ENCODE data around the gene TUBB3. TPM values are rescaled to one million over a fixed set of nuclear protein-coding genes. Genes with fewer than 3 reads are reported as not detected.
"Not testable (repeated sequence)": the region's sequence is repeated elsewhere in the genome, so short reads cannot be mapped to it uniquely, and the experiment has no call there.

The TUBB3 gene
- total RNA-seq, 4 donors from 2014 or later: 5.3 to 11.8 (median 9.1) TPM

DNA sequence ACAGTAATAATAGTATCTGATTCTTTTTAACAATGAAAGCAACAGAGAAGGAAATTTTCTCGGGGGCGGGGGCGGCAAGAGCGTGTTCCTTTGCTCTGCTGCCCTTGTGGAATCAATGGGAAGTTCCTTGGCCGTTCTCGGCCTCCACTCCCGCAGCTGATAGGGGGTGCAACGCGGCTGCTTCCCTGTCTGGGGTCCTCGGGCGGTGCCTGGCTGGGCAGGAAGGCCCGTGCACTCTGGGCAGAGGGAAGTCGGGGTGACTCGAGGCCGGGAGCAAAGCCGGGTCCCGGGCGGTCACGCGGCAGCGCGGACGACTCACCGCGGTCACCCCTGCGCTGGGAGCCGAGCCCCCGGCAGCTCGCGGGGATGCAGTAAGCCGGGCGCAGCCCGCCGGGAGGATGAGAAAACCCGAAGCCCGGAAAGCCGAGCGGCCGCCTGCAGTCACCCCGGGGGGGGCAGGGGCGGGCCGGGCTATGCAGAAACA lies 2.5 kb downstream of the TUBB3 start:
- WGBS, 2 donors (ENCODE audit: low coverage in 1 of 2): 0 to 9% methylated on average over 3 to 9 of the region's 42 CpGs
- H3K27me3 ChIP-seq: peaks cover 99% of the 10 kb centered on the region
- TF ChIP-seq POLR2A (IDR thresholded peaks at IDR 0.05) (no peak), EP300 (IDR thresholded peaks at IDR 0.05) (no peak), POLR2AphosphoS5 (IDR thresholded peaks at IDR 0.05) (no peak)
- TF ChIP-seq, protein P1, sequence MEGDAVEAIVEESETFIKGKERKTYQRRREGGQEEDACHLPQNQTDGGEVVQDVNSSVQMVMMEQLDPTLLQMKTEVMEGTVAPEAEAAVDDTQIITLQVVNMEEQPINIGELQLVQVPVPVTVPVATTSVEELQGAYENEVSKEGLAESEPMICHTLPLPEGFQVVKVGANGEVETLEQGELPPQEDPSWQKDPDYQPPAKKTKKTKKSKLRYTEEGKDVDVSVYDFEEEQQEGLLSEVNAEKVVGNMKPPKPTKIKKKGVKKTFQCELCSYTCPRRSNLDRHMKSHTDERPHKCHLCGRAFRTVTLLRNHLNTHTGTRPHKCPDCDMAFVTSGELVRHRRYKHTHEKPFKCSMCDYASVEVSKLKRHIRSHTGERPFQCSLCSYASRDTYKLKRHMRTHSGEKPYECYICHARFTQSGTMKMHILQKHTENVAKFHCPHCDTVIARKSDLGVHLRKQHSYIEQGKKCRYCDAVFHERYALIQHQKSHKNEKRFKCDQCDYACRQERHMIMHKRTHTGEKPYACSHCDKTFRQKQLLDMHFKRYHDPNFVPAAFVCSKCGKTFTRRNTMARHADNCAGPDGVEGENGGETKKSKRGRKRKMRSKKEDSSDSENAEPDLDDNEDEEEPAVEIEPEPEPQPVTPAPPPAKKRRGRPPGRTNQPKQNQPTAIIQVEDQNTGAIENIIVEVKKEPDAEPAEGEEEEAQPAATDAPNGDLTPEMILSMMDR (IDR thresholded peaks at IDR 0.05): no peak
- no peak overlapping the region for H3K27ac ChIP-seq
- peaks cover 0 to 58% (median 29%) of the 10 kb centered on the region in 3 donors for H3K4me1 ChIP-seq
- peak overlapping the region; percentile 13 to 50 for H3K4me3 ChIP-seq
- H3K36me3 ChIP-seq: no peaks in the 10 kb centered on the region
- no peaks in the 10 kb centered on the region for H3K9me3 ChIP-seq
- ATAC-seq: no peak

- Histone ChIP-seq H3K4me1 (peaks cover 0 to 4% (median 0%) of the 10 kb centered on the region in 3 donors), H3K9me3 (no peaks in the 10 kb centered on the region), H3K27ac (no peak overlapping the region), H3K27me3 (peaks cover 62% of the 10 kb centered on the region), H3K4me3 (no peak overlapping the region), H3K36me3 (no peaks in the 10 kb centered on the region)
- ATAC-seq: no peak
- TF ChIP-seq POLR2AphosphoS5 (IDR thresholded peaks at IDR 0.05) (no peak), EP300 (IDR thresholded peaks at IDR 0.05) (no peak), POLR2A (IDR thresholded peaks at IDR 0.05) (no peak)
- TF ChIP-seq, protein P1 (IDR thresholded peaks at IDR 0.05): no peak
- WGBS, 2 donors (ENCODE audit: low coverage in 1 of 2): 94% methylated on average over 9 of the region's 16 CpGs; no CpG with 5 or more reads in 1 of the 2 donors
These were observed 8.3 kb downstream of the TUBB3 start for GRCh38 chr16:89931305-89931896.

DNA sequence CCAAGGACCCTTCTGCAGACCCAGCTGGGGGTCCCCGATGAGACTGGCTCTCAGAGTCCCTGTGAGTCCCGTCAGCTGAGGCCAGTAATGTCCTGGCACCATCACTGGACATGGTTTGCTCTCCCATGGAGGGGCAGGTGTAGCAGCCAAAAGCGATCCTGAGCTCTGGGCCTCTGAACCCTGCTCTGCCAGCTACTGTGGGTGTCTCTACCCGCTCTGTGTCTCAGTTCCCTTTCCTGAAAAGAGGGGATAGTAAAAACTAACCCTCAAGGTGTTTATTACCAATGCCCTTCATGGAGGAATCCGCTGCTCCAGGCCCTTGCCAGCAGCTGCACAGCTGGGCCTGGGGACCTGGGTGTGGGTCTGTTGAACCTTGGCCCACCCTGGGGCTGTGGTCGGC lies 8.8 kb downstream of the TUBB3 start:
- WGBS, 2 donors (ENCODE audit: low coverage in 1 of 2): 94 to 100% methylated on average over 1 to 2 of the region's 6 CpGs
- Histone ChIP-seq H3K4me1 (no peaks in the 10 kb centered on the region), H3K9me3 (no peaks in the 10 kb centered on the region), H3K27me3 (peaks cover 56% of the 10 kb centered on the region), H3K27ac (no peak overlapping the region), H3K4me3 (no peak overlapping the region), H3K36me3 (no peaks in the 10 kb centered on the region)
- TF ChIP-seq POLR2A (IDR thresholded peaks at IDR 0.05) (no peak), EP300 (IDR thresholded peaks at IDR 0.05) (no peak), POLR2AphosphoS5 (IDR thresholded peaks at IDR 0.05) (no peak)
- TF ChIP-seq, protein P1 (IDR thresholded peaks at IDR 0.05): no peak
- no peak for ATAC-seq

DNA sequence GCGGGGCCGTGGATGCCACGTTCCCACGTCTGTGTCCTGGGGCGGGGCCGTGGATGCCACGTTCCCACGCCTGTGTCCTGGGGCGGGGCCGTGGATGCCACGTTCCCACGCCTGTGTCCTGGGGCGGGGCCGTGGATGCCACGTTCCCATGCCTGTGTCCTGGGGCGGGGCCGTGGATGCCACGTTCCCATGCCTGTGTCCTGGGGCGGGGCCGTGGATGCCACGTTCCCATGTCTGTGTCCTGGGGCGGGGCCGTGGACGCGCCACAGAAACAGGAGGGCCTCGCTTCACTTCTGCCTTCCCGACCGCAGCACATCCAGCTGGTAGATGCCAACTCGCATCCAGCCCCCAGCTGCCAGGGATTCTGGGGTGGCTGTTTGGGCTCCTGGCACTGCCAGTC lies 10.9 kb downstream of the TUBB3 start:
- not testable (repeated sequence) for H3K4me3 ChIP-seq, H3K27ac ChIP-seq, H3K9me3 ChIP-seq, H3K4me1 ChIP-seq, H3K36me3 ChIP-seq, ATAC-seq
- WGBS, 2 donors (ENCODE audit: low coverage in 1 of 2): no CpG with 5 or more reads among the region's 29 CpGs
- H3K27me3 ChIP-seq: peaks cover 47% of the 10 kb centered on the region

- Histone ChIP-seq H3K36me3 (no peaks in the 10 kb centered on the region), H3K27ac (no peak overlapping the region), H3K27me3 (peaks cover 38% of the 10 kb centered on the region), H3K4me3 (no peak overlapping the region), H3K4me1 (no peaks in the 10 kb centered on the region), H3K9me3 (no peaks in the 10 kb centered on the region)
- 89 to 92% methylated on average over 3 to 11 of the region's 61 CpGs for WGBS, 2 donors (ENCODE audit: low coverage in 1 of 2)
- TF ChIP-seq EP300 (IDR thresholded peaks at IDR 0.05): no peak
- TF ChIP-seq, protein P1 (IDR thresholded peaks at IDR 0.05): no peak
- ATAC-seq: no peak
These were observed 11.7 kb downstream of the TUBB3 start for GRCh38 chr16:89934611-89935553.

DNA sequence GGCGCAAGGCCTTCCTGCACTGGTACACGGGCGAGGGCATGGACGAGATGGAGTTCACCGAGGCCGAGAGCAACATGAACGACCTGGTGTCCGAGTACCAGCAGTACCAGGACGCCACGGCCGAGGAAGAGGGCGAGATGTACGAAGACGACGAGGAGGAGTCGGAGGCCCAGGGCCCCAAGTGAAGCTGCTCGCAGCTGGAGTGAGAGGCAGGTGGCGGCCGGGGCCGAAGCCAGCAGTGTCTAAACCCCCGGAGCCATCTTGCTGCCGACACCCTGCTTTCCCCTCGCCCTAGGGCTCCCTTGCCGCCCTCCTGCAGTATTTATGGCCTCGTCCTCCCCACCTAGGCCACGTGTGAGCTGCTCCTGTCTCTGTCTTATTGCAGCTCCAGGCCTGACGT lies 12.5 kb downstream of the TUBB3 start:
- H3K4me1 ChIP-seq, H3K36me3 ChIP-seq, ATAC-seq, H3K4me3 ChIP-seq, H3K27ac ChIP-seq, H3K9me3 ChIP-seq: not testable (repeated sequence)
- WGBS, 2 donors (ENCODE audit: low coverage in 1 of 2): 90 to 94% methylated on average over 18 of the region's 27 CpGs
- H3K27me3 ChIP-seq: peaks cover 31% of the 10 kb centered on the region

All from gastroesophageal sphincter (tissue), 4 donors.